Measurements from ENCODE around the gene ITPR2. TPM values are rescaled to one million over a fixed set of nuclear protein-coding genes. Genes with fewer than 3 reads are reported as not detected.

ITPR2 gene
- polyA plus RNA-seq, 1 of the 3 experiments (the other 2 are of a cell fraction) = 2.3 TPM

DNA sequence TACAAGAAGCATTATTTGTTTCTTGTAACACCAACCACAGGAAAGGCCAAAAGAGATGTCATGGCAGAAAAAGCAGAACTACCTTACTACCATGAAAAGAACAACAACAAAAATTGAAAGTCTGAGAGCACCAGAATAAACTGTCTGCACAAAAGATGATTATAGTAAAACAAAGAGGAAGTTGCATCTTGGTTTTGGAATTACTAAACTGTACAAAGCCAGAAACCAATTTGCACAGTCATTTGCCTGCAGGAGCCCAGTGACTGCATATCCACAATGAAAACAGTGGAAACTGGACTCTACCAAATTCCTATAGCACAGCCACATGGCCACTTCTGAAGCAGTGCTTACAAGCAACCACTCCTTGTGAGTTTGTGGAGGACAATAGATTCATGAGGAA is 361.4 kb downstream of the ITPR2 start:
- Histone ChIP-seq H3K4me3 (ENCODE audit: low read depth in 2 of 2, low read length in 1 of 2) (no peak overlapping the region), H2AFZ (ENCODE audit: low read depth) (no peak overlapping the region), H3K27ac (ENCODE audit: low read depth in 2 of 2, low read length in 1 of 2) (no peak overlapping the region), H3K9ac (no peak overlapping the region), H3K27me3 (ENCODE audit: insufficient read depth) (no peaks in the 10 kb centered on the region), H4K20me1 (ENCODE audit: insufficient read depth) (no peaks in the 10 kb centered on the region), H3K79me2 (ENCODE audit: insufficient read depth) (no peaks in the 10 kb centered on the region), H3K4me1 (ENCODE audit: control insufficient read depth in 1 of 2, insufficient read depth in 2 of 2, low read depth in 1 of 2, low read length in 1 of 2) (no peaks in the 10 kb centered on the region; a peak in 1 of 4 replicates), H3K9me3 (no peaks in the 10 kb centered on the region), H3K4me2 (no peak overlapping the region), H3K36me3 (replicated peaks in 1 of 2; ENCODE audit: control insufficient read depth in 1 of 2, insufficient read depth in 2 of 2, low read length in 1 of 2) (peaks cover 6 to 16% of the 10 kb centered on the region in 2 experiments), H3F3A (replicated peaks; ENCODE audit: insufficient read depth) (no peaks in the 10 kb centered on the region), H3K9me2 (no peaks in the 10 kb centered on the region)
- TF ChIP-seq RAD21 (IDR thresholded peaks at IDR 0.05; ENCODE audit: low read length) = 0 out of 2 replicates have a peak, but pooled peaks have one; percentile 5
- TF ChIP-seq MEF2A (IDR thresholded peaks at IDR 0.05; ENCODE audit: borderline replicate concordance, low read depth) = no peak
- POLR2A ChIA-PET = no interaction called here
- DNase-seq = no peak
- CTCF ChIA-PET = no interaction called here

DNA sequence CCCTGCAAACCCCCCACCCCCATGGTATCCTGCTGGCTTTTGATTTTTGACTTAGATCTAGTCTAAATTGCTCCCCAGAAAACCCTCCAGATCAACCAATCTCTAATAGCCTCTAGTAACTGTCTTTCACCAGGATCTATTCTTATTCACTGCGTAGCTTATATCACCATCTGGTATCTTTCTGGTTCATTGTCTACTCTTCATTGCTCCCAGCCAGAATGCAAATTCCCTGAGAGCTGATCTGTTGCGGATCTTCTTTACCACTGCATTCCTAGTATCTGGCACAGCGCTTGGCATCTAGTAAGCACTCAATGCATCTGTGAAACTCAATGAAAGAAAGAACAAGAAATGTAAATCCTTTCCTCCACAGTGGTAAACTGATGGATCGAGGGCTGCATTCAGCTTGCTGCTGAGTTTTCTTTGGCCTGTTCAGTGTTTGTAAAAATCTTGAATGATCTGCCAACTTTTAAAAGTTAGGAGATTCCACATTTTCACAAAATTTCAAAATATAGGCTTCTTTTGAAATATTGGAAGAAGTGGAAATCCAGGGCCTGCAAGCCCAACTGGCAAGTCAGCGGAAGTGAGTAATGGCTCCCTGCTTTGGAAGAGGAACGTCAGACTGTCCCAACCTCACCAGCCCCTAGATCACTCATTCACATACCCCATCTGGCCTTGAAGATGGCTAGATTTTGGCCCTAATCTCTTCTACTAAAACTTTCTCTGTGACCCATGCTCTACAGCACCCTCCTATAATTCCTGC is 363.4 kb downstream of the ITPR2 start:
- Histone ChIP-seq H3K9me3 (no peaks in the 10 kb centered on the region), H3F3A (replicated peaks; ENCODE audit: insufficient read depth) (no peaks in the 10 kb centered on the region), H3K27me3 (ENCODE audit: insufficient read depth) (no peaks in the 10 kb centered on the region), H2AFZ (ENCODE audit: low read depth) (no peak overlapping the region), H3K4me3 (ENCODE audit: low read depth in 2 of 2, low read length in 1 of 2) (no peak overlapping the region), H3K9ac (no peak overlapping the region), H3K79me2 (ENCODE audit: insufficient read depth) (no peaks in the 10 kb centered on the region), H3K27ac (ENCODE audit: low read depth in 2 of 2, low read length in 1 of 2) (no peak overlapping the region), H4K20me1 (ENCODE audit: insufficient read depth) (no peaks in the 10 kb centered on the region), H3K36me3 (replicated peaks in 1 of 2; ENCODE audit: control insufficient read depth in 1 of 2, insufficient read depth in 2 of 2, low read length in 1 of 2) (peaks cover 0 to 6% of the 10 kb centered on the region in 2 experiments), H3K4me2 (no peak overlapping the region), H3K4me1 (ENCODE audit: control insufficient read depth in 1 of 2, insufficient read depth in 2 of 2, low read depth in 1 of 2, low read length in 1 of 2) (no peaks in the 10 kb centered on the region), H3K9me2 (no peaks in the 10 kb centered on the region)
- ChIA-PET POLR2A (no interaction called here), CTCF (interaction anchor here (1.3 kb wide), 1 partner anchor 911 kb away, joined by 3 read pairs; no protein-coding TSS in a partner anchor)
- WGBS (ENCODE audit: low lambda C conversion rate) = 93% methylated on average over 6 of the region's 6 CpGs
- TF ChIP-seq FOXM1 (IDR thresholded peaks at IDR 0.05; ENCODE audit: low read depth) (no peak), FOSL2 (IDR thresholded peaks at IDR 0.05; ENCODE audit: borderline replicate concordance, low read depth) (no peak), MAX (IDR thresholded peaks at IDR 0.05; ENCODE audit: low read depth) (no peak), TCF12 (IDR thresholded peaks at IDR 0.05) (no peak)
- no peak for DNase-seq

DNA sequence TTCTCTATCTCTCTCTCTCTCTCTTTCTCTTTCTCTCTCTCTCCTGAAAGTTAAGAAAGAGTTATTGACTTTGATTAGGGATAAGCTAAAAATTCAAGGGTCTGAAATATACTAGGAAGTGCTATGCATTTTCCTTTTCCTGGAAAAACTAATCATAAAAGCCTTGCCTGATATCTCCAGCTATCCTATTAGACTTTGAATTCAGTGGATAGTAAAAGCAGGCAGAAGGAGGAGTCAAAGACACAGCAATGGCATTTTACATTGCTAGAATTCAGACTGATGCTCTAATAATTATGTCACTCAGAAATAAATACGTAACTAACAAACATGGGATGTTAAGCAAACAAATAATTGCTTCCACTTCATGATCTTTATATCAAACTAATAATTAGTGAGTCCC is 365.6 kb downstream of the ITPR2 start:
- H3K4me3 ChIP-seq (ENCODE audit: low read depth in 2 of 2, low read length in 1 of 2) = no peak overlapping the region
- POLR2A ChIA-PET = no interaction called here
- H3K9ac ChIP-seq = no peak overlapping the region

More for the DNA sequence above, 365.6 kb downstream of the ITPR2 start:
- H3K27ac ChIP-seq (ENCODE audit: low read depth in 2 of 2, low read length in 1 of 2) = no peak overlapping the region
- H3K4me2 ChIP-seq = no peak overlapping the region
- 100% methylated on average over 1 of the region's 1 CpG for WGBS (ENCODE audit: low lambda C conversion rate)
- no peaks in the 10 kb centered on the region for H3K27me3 ChIP-seq (ENCODE audit: insufficient read depth)
- no peak for DNase-seq
- H3K79me2 ChIP-seq (ENCODE audit: insufficient read depth) = no peaks in the 10 kb centered on the region
- H3F3A ChIP-seq (replicated peaks; ENCODE audit: insufficient read depth) = no peaks in the 10 kb centered on the region
- H3K9me2 ChIP-seq = no peaks in the 10 kb centered on the region
- H2AFZ ChIP-seq (ENCODE audit: low read depth) = no peak overlapping the region
- TF ChIP-seq MEF2A (IDR thresholded peaks at IDR 0.05; ENCODE audit: borderline replicate concordance, low read depth) = no peak
- TF ChIP-seq NRF1 (IDR thresholded peaks at IDR 0.05; ENCODE audit: low read depth, low read length) = no peak
- no peak for TF ChIP-seq SMC3 (IDR thresholded peaks at IDR 0.05; ENCODE audit: low read depth, low read length)
- TF ChIP-seq JUND (IDR thresholded peaks at IDR 0.05) = no peak
- no peak for TF ChIP-seq NFIC (IDR thresholded peaks at IDR 0.05; ENCODE audit: borderline replicate concordance)
- no peak for TF ChIP-seq IRF3 (IDR thresholded peaks at IDR 0.05; ENCODE audit: low read depth, low read length)
- no peak for TF ChIP-seq FOXJ3 (CRISPR knock-in tag; IDR thresholded peaks at IDR 0.05)
- TF ChIP-seq RAD21 (IDR thresholded peaks at IDR 0.05; ENCODE audit: low read length) = no peak
- TF ChIP-seq GABPA (IDR thresholded peaks at IDR 0.05; ENCODE audit: low read depth) = no peak
- no peak for TF ChIP-seq RCOR1 (IDR thresholded peaks at IDR 0.05; ENCODE audit: low read length)
- TF ChIP-seq, protein P1, sequence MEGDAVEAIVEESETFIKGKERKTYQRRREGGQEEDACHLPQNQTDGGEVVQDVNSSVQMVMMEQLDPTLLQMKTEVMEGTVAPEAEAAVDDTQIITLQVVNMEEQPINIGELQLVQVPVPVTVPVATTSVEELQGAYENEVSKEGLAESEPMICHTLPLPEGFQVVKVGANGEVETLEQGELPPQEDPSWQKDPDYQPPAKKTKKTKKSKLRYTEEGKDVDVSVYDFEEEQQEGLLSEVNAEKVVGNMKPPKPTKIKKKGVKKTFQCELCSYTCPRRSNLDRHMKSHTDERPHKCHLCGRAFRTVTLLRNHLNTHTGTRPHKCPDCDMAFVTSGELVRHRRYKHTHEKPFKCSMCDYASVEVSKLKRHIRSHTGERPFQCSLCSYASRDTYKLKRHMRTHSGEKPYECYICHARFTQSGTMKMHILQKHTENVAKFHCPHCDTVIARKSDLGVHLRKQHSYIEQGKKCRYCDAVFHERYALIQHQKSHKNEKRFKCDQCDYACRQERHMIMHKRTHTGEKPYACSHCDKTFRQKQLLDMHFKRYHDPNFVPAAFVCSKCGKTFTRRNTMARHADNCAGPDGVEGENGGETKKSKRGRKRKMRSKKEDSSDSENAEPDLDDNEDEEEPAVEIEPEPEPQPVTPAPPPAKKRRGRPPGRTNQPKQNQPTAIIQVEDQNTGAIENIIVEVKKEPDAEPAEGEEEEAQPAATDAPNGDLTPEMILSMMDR (IDR thresholded peaks at IDR 0.05) = no peak
- no peak for TF ChIP-seq YY1 (IDR thresholded peaks at IDR 0.05; ENCODE audit: low read depth)
- TF ChIP-seq, protein P2, sequence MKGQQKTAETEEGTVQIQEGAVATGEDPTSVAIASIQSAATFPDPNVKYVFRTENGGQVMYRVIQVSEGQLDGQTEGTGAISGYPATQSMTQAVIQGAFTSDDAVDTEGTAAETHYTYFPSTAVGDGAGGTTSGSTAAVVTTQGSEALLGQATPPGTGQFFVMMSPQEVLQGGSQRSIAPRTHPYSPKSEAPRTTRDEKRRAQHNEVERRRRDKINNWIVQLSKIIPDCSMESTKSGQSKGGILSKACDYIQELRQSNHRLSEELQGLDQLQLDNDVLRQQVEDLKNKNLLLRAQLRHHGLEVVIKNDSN (IDR thresholded peaks at IDR 0.05; ENCODE audit: borderline replicate concordance, low read depth) = no peak
- no peak for TF ChIP-seq POLR2AphosphoS5 (IDR thresholded peaks at IDR 0.05; ENCODE audit: low read depth, low read length)
- no peak for TF ChIP-seq MXI1 (IDR thresholded peaks at IDR 0.05; ENCODE audit: low read depth, low read length)
- no peak for TF ChIP-seq RFX5 (IDR thresholded peaks at IDR 0.05; ENCODE audit: low read length)
- no peaks in the 10 kb centered on the region for H3K9me3 ChIP-seq
- no peaks in the 10 kb centered on the region for H3K4me1 ChIP-seq (ENCODE audit: control insufficient read depth in 1 of 2, insufficient read depth in 2 of 2, low read depth in 1 of 2, low read length in 1 of 2)
- CTCF ChIA-PET = interaction anchor here (0.6 to 0.9 kb wide), 2 partner anchors 13 to 147 kb away, joined by 3 read pairs; no protein-coding TSS in a partner anchor
- H4K20me1 ChIP-seq (ENCODE audit: insufficient read depth) = no peaks in the 10 kb centered on the region
- no peaks in the 10 kb centered on the region for H3K36me3 ChIP-seq (replicated peaks in 1 of 2; ENCODE audit: control insufficient read depth in 1 of 2, insufficient read depth in 2 of 2, low read length in 1 of 2)
